NCI-H2107 (cell line): ENCODE measurements around the gene CEACAM4.
"Not testable (repeated sequence)": the region's sequence is repeated elsewhere in the genome, so short reads cannot be mapped to it uniquely, and the experiment has no call there.

ENCODE experiments used
- DNase-seq: peaks from one replicate; lab custom pipeline; 2025; lab: John Stamatoyannopoulos, UW

Gene CEACAM4

GRCh38 chr19:41626877-41627276 lies at the start of gene CEACAM4:
Gene CEACAM4 (minus strand): TSS chr19:41627074. CDS start chr19:41626963, 111 bp downstream.
- no peak for DNase-seq

GRCh38 chr19:41671486-41671885 lies 44.6 kb upstream of the CEACAM4 start:
- DNase-seq = no peak

GRCh38 chr19:41670755-41671154 lies 43.9 kb upstream of the CEACAM4 start:
- DNase-seq = no peak

- DNase-seq = no peak
These were observed 41.4 kb upstream of the CEACAM4 start for GRCh38 chr19:41668315-41668714.

- DNase-seq = no peak
These were observed 39.2 kb upstream of the CEACAM4 start for GRCh38 chr19:41666075-41666474.

- DNase-seq = no peak
These were observed 30.3 kb upstream of the CEACAM4 start for GRCh38 chr19:41657157-41657556.

- DNase-seq = not testable (repeated sequence)
These were observed 29.9 kb upstream of the CEACAM4 start for GRCh38 chr19:41656756-41657155.

- DNase-seq = no peak
These were observed 25.4 kb upstream of the CEACAM4 start for GRCh38 chr19:41652250-41652649.

GRCh38 chr19:41649827-41650226 lies 23.0 kb upstream of the CEACAM4 start:
- DNase-seq = no peak

GRCh38 chr19:41646589-41647204 lies 19.8 kb upstream of the CEACAM4 start:
- no peak for DNase-seq

GRCh38 chr19:41641879-41642485 lies 15.1 kb upstream of the CEACAM4 start:
- peak; percentile 37 for DNase-seq

- DNase-seq = no peak
These were observed 11.8 kb upstream of the CEACAM4 start for GRCh38 chr19:41638641-41639081.

GRCh38 chr19:41637484-41637883 lies 10.6 kb upstream of the CEACAM4 start:
- no peak for DNase-seq

- DNase-seq = no peak
These were observed 1.2 kb upstream of the CEACAM4 start for GRCh38 chr19:41627966-41628675.

- no peak for DNase-seq
These were observed 596 bp downstream of the CEACAM4 start for GRCh38 chr19:41626278-41626677.

- DNase-seq = no peak
These were observed 1.9 kb downstream of the CEACAM4 start for GRCh38 chr19:41624937-41625336.

GRCh38 chr19:41624515-41624914 lies 2.4 kb downstream of the CEACAM4 start:
- no peak for DNase-seq

- DNase-seq = no peak
These were observed 3.5 kb downstream of the CEACAM4 start for GRCh38 chr19:41623360-41623759.

- DNase-seq = no peak
These were observed 5.2 kb downstream of the CEACAM4 start for GRCh38 chr19:41621654-41622053.

GRCh38 chr19:41621226-41621625 lies 5.6 kb downstream of the CEACAM4 start:
- DNase-seq = no peak

GRCh38 chr19:41620171-41620570 lies 6.7 kb downstream of the CEACAM4 start:
- DNase-seq = no peak

- DNase-seq = no peak
These were observed 7.8 kb downstream of the CEACAM4 start for GRCh38 chr19:41619018-41619556.
